NK-92 treated with Interleukin-12 subunit alpha and Interleukin-12 subunit beta, amount 100 ng/mL, for 24 hours (cell line): Measurements from ENCODE around the gene LRRC55.

Experiments
- DNase-seq: peaks from one replicate; lab custom pipeline; 2025; lab: John Stamatoyannopoulos, UW

The LRRC55 gene

GRCh38 chr11:57237204-57237681 lies 55.5 kb downstream of the LRRC55 start, which contains the start of gene APLNR:
TSS of gene APLNR (minus strand) at chr11:57237250. CDS start at chr11:57237004, 246 bp downstream.
- DNase-seq: no peak

- no peak for DNase-seq
Observed at GRCh38 chr11:57239348-57239747, 57.6 kb downstream of the LRRC55 start.

- DNase-seq: no peak
Observed at GRCh38 chr11:57240007-57240406, 58.3 kb downstream of the LRRC55 start.

GRCh38 chr11:57240757-57241156 lies 59.0 kb downstream of the LRRC55 start:
- DNase-seq: no peak
